ENCODE results near the gene ATP1B3.

ATP1B3 gene

DNA sequence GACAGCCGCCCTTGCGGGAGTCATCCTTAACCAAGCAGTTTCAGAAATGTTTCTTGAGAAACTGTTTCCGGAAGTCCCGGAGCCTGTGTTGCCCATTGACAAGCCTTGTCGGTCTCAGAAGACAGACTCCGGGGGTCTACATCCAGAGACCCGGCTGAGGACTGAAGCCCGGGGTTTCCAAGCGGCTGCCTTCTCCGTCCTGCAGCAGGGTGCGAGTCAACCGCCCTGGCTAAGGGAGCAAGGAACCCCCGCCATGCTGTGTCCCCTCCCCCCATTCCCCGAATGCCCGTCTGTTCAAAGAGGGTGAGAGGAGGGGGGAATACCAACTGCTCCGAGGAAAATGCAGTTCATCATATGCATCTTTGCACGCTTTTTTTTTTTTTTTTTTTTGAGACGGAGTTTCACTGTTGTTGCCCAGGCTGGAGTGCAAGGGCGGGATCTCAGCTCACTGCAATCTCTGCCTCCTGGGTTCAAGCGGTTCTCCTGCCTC lies 61.6 kb downstream of the ATP1B3 start:
- DNase-seq (ENCODE audit: low read depth in 2 of 2) = no peak
- no peak overlapping the region for H3K4me3 ChIP-seq (replicated peaks in 1 of 2; ENCODE audit: low read depth in 2 of 2, low read length in 2 of 2)
- TF ChIP-seq, protein P1, sequence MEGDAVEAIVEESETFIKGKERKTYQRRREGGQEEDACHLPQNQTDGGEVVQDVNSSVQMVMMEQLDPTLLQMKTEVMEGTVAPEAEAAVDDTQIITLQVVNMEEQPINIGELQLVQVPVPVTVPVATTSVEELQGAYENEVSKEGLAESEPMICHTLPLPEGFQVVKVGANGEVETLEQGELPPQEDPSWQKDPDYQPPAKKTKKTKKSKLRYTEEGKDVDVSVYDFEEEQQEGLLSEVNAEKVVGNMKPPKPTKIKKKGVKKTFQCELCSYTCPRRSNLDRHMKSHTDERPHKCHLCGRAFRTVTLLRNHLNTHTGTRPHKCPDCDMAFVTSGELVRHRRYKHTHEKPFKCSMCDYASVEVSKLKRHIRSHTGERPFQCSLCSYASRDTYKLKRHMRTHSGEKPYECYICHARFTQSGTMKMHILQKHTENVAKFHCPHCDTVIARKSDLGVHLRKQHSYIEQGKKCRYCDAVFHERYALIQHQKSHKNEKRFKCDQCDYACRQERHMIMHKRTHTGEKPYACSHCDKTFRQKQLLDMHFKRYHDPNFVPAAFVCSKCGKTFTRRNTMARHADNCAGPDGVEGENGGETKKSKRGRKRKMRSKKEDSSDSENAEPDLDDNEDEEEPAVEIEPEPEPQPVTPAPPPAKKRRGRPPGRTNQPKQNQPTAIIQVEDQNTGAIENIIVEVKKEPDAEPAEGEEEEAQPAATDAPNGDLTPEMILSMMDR (IDR thresholded peaks at IDR 0.05; ENCODE audit: low read depth, low read length) = no peak

DNA sequence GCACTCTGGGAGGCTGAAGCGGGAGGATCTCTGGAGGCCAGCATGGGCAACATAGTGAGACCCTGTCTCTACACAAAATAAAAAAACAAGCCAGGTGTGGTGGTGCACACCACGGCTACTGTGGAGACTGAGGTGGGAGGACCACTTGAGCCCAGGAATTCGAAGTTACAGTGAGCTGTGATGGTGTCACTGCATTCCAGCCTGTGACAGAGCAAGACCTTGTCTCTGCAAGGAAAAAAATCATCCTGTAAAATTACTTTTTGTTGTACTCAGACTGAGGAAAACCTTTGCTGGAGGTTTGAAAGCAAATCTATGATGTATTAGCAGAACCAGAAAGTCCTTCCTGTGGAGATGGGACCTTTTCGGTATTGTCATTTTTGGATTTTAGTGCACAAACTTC lies 63.3 kb downstream of the ATP1B3 start:
- TF ChIP-seq, protein P1 (IDR thresholded peaks at IDR 0.05; ENCODE audit: low read depth, low read length) = no peak
- no peak overlapping the region for H3K4me3 ChIP-seq (replicated peaks in 1 of 2; ENCODE audit: low read depth in 2 of 2, low read length in 2 of 2)
- no peak for DNase-seq (ENCODE audit: low read depth in 2 of 2)

DNA sequence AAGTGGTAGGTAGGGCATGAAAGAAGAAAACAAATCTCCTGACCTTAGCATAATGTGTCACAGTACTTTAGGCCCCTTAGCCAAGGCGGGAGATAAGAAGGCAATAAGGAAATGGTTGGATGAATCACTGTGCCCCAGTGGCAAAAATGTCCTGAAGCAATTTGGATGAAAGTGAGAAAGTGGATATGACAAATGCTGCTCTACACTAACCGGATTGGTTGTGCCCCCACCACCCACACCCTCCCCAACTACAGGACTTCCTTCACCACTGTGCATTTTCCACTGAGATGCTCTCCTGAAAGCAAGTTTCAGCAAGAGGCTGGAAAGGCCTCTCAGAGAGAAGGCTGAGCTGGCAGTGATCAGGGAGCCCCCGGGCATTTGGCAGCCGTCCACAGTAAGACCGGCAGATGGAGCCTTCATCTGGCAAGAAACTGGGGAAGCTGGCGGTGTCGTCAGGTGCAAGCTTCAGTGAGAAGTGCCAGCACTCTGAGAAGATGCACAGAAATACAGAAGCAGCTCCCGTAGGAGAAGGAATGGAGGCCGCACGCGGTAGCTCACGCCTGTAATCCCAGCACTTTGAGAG lies 63.8 kb downstream of the ATP1B3 start:
- H3K4me3 ChIP-seq (replicated peaks in 1 of 2; ENCODE audit: low read depth in 2 of 2, low read length in 2 of 2) = no peak overlapping the region
- TF ChIP-seq, protein P1 (IDR thresholded peaks at IDR 0.05; ENCODE audit: low read depth, low read length) = no peak
- DNase-seq (ENCODE audit: low read depth in 2 of 2) = peak; percentile 61 to 72

DNA sequence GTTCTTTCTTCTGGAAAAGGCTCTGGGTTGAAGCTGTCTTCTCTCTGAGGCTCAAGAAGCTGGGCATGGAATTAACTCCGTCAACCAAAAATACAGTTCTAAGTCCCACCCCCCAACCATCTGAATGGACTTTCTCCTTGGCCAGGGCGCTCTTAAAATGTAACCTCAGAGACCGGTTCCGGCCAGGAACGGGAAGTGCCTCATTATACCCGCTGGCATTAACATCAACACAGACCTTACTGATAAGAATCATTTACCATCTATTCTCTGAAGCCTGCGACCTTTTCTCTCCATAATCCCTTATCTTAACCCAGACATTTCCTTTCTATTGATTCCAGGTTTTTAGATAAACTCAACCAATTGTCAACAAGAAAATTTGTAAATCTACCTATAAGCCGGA lies 64.7 kb downstream of the ATP1B3 start:
- TF ChIP-seq, protein P1 (IDR thresholded peaks at IDR 0.05; ENCODE audit: low read depth, low read length) = no peak
- DNase-seq (ENCODE audit: low read depth in 2 of 2) = no peak
- H3K4me3 ChIP-seq (replicated peaks in 1 of 2; ENCODE audit: low read depth in 2 of 2, low read length in 2 of 2) = no peak overlapping the region

DNA sequence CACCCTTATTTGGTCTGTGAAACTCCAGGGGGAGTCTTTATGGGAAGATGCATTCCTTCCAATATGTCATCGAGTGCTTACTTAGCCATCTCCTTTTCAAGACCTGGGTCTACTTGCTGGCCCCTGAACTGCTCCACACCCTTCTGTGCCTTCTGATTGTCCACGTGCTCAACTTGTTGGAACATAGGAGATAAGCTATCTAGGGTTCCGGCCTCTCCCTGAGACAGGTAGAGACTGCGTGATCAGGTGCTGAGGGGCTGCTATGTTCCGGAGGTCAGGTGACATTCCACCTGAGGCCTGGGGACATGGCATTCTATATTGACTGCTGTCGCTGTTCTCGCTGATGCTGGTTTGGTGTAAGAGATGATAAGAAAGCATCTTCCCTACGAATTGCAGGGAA lies 65.6 kb downstream of the ATP1B3 start:
- DNase-seq (ENCODE audit: low read depth in 2 of 2) = no peak
- TF ChIP-seq, protein P1 (IDR thresholded peaks at IDR 0.05; ENCODE audit: low read depth, low read length) = no peak
- H3K4me3 ChIP-seq (replicated peaks in 1 of 2; ENCODE audit: low read depth in 2 of 2, low read length in 2 of 2) = no peak overlapping the region

DNA sequence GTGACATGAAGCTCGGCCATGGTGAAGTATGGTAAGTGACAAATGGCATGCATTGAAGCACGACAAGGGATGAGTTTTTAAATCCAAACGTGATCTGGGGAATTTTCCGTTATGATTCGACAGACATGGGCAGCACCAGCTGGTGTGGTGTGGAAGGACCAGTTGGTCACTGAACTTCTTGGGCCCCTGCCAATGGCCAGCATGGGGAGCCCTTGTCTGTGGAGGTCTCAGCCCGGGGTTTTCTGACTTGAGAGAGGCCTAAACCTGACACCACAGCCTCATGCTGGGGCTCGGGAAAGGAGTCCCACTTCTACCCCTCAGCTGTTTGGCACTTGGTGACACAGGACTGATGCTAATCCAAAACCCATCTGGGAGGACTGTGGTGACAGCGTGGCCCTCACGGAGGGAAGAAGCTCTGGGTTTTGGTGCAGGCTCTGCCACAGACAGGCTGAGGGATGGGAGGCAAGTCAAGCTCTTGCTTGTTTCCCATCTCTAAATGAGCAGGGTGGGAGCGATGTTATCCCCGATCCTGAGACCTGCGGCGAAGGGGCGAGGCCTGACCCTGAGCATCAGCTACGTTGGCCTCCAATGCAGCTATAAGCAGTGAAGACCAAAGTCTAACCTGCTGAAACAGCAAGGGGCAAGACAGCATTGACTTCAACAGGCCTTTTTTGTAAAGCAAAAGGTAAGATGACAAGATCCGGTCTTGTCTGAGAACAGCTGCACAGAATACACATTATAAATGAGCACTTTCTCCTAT lies 69.5 kb downstream of the ATP1B3 start:
- H3K4me3 ChIP-seq (replicated peaks in 1 of 2; ENCODE audit: low read depth in 2 of 2, low read length in 2 of 2) = no peak overlapping the region
- no peak for DNase-seq (ENCODE audit: low read depth in 2 of 2)
- TF ChIP-seq, protein P1 (IDR thresholded peaks at IDR 0.05; ENCODE audit: low read depth, low read length) = no peak
